HL-60 (cell line): Measurements from ENCODE around the gene KIRREL2.

Source experiments
- POLR2AphosphoS5 ChIP-seq: IDR thresholded peaks from 2 replicates; pipeline ENCODE4 v1.6.1; 2012; ENCODE audit warnings: low read depth
- TF ChIP-seq, protein P1 (sequence below): IDR thresholded peaks from one replicate; pipeline ENCODE4 v1.5.1; 2011; ENCODE audit warnings: low read length, control low read depth, inconsistent platforms; ENCODE audit not compliant: insufficient read depth

- TF ChIP-seq, protein P1, sequence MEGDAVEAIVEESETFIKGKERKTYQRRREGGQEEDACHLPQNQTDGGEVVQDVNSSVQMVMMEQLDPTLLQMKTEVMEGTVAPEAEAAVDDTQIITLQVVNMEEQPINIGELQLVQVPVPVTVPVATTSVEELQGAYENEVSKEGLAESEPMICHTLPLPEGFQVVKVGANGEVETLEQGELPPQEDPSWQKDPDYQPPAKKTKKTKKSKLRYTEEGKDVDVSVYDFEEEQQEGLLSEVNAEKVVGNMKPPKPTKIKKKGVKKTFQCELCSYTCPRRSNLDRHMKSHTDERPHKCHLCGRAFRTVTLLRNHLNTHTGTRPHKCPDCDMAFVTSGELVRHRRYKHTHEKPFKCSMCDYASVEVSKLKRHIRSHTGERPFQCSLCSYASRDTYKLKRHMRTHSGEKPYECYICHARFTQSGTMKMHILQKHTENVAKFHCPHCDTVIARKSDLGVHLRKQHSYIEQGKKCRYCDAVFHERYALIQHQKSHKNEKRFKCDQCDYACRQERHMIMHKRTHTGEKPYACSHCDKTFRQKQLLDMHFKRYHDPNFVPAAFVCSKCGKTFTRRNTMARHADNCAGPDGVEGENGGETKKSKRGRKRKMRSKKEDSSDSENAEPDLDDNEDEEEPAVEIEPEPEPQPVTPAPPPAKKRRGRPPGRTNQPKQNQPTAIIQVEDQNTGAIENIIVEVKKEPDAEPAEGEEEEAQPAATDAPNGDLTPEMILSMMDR: no peak
- TF ChIP-seq POLR2AphosphoS5: no peak
Measured at GRCh38 chr19:35861640-35862160, 5.0 kb downstream of the KIRREL2 start.
